Natural killer cell (primary cell): Measurements from ENCODE around the gene PPP4C. TPM values are rescaled to one million over a fixed set of nuclear protein-coding genes. Genes with fewer than 3 reads are reported as not detected.

Source experiments
- ATAC-seq, 3 donors: fragments of 150-1000 bp in 2 of 3; fragments of 200-7000 bp in 1 of 3; cut with Tn5 transposase; 1 replicate in 1 of 3; 2 replicates in 2 of 3; pipeline ENCODE4 v1.10.0; 2021; ENCODE audit warnings: mild to moderate bottlenecking in 2 of 3, moderate library complexity in 2 of 3
- DNase-seq, 2 donors: peaks; one replicate each; pipeline versions ENCODE4 v3.0.0 to v3.0.0-alpha.2; 2013 to 2021; ENCODE audit warnings: mixed read lengths in 1 of 2
- H3K27ac ChIP-seq: one replicate; pipeline ENCODE4 v1.5.1; 2013; ENCODE audit warnings: mild to moderate bottlenecking, low read length
- H3K27me3 ChIP-seq: one replicate; pipeline ENCODE4 v1.6.1; 2013; ENCODE audit warnings: low read length; ENCODE audit not compliant: control insufficient read depth, insufficient read depth
- H3K36me3 ChIP-seq: one replicate; pipeline ENCODE4 v1.6.1; 2013; ENCODE audit warnings: low read length; ENCODE audit not compliant: control insufficient read depth, insufficient read depth
- H3K4me1 ChIP-seq: one replicate; pipeline ENCODE4 v1.6.1; 2013; ENCODE audit warnings: low read length; ENCODE audit not compliant: control insufficient read depth, insufficient read depth
- H3K4me3 ChIP-seq: one replicate; pipeline ENCODE4 v1.5.1; 2013; ENCODE audit warnings: low read length
- H3K9me3 ChIP-seq: one replicate; pipeline ENCODE4 v1.6.1; 2013; ENCODE audit warnings: low read length; ENCODE audit not compliant: control insufficient read depth, insufficient read depth
- H3K27ac Mint-ChIP-seq, 2 donors: one replicate each; pipeline ENCODE4 v1.8.0; 2022; ENCODE audit warnings: mild to moderate bottlenecking in 2 of 2, mixed read lengths in 2 of 2, moderate library complexity in 1 of 2
- H3K27me3 Mint-ChIP-seq, 2 donors: one replicate each; pipeline ENCODE4 v1.8.0; 2022; ENCODE audit warnings: low read depth in 2 of 2, mixed read lengths in 2 of 2
- H3K36me3 Mint-ChIP-seq: one replicate; pipeline ENCODE4 v1.8.0; 2022; ENCODE audit warnings: mixed read lengths
- H3K4me1 Mint-ChIP-seq, 2 donors: one replicate each; pipeline ENCODE4 v1.8.0; 2022; ENCODE audit warnings: mixed read lengths in 2 of 2
- H3K4me3 Mint-ChIP-seq: one replicate; pipeline ENCODE4 v1.8.0; 2022; ENCODE audit warnings: mild to moderate bottlenecking, moderate library complexity, mixed read lengths
- H3K9me3 Mint-ChIP-seq, 2 donors: one replicate each; pipeline ENCODE4 v1.8.0; 2022; ENCODE audit warnings: mixed read lengths in 2 of 2
- WGBS: methylation state at CpG from one replicate; pipeline ENCODE4 v1.1.7; 2013; ENCODE audit warnings: missing lambda C conversion rate; ENCODE audit not compliant: insufficient coverage; 5-methylcytosine and 5-hydroxymethylcytosine counted together
- intact Hi-C: fragments of 100-400 bp; cut with micrococcal nuclease; formaldehyde crosslinking; loops from one replicate; pipeline ENCODE4 v1.14.2; 2022
- total RNA-seq, 4 donors: library from RNA; stranded (reverse); fragments of 120-200 nt in 1 of 4; gene quantifications; one replicate each; pipeline versions ENCODE4 v1.2.3 to v1.2.4, GENCODE V29; 2013 to 2022
- TF ChIP-seq, protein P1 (sequence below): fragments of 200-600 bp; IDR thresholded peaks from one replicate; pipeline ENCODE4 v1.8.0; 2022; ENCODE audit warnings: antibody characterized with exemption

PPP4C gene
- total RNA-seq, 3 donors from 2014 or later (not counting 1 experiment from before 2014, with no cell fraction given): 119 to 132 (median 130) TPM

DNA sequence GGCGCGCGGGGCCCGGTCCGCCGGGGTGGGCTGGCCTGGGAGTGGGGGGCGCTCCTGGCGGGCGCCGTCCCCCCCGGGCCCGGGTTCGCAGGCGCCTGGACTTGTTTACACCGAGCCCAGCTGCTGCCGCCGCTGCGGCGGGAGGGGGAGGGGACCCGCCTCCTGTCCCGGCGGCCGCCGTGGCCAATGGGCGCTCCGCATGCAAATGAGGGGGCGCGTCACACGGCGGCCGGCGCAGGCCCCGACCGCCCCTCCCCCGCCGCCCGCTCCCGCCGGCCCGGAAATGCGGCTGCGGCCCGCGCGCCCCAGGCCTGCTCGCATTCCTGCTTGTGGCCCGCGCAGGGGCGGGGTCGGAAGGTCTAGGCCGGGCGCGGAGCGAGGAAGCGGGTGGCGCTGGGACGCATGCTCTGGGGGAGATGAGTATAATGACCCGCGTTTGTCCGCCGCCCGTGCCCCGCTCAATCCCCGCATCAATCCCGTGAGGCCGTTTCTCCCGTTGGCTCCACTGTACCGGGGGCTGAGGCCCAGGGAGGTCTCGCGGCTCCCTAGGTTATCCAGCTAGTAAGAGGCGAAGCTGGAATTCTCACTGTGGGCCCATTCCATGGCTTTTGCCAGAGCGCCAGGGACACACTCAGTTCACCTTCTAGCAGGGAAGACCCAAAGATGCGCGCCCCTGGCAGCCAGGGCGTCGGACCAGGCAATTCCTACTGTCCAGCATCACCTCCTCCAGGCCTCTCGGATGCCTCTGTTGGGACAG, 20.5 kb downstream of the PPP4C start, which contains the start of gene YPEL3:
Gene YPEL3 (minus strand): TSS at position 109 of the 757 bp plus-strand sequence. CDS start 731 bp downstream, outside the sequence.
- no peaks in the 10 kb centered on the region for H3K27me3 Mint-ChIP-seq
- H3K27ac Mint-ChIP-seq: peak within 1 kb of the TSS; percentile 91 to 94
- peaks cover 12% of the 10 kb centered on the region for H3K36me3 ChIP-seq
- DNase-seq (peak; percentile 91 to 94), ATAC-seq (peak; percentile 67 to 85 (median 73))
- H3K27ac ChIP-seq: peak within 1 kb of the TSS; percentile 86
- WGBS: 10% methylated on average over 77 of the region's 77 CpGs
- peak within 1 kb of the TSS; percentile 69 for H3K4me3 ChIP-seq
- peaks cover 28 to 43% of the 10 kb centered on the region in 2 donors for H3K4me1 Mint-ChIP-seq
- H3K9me3 ChIP-seq: peaks cover 23% of the 10 kb centered on the region
- H3K36me3 Mint-ChIP-seq: peaks cover 7% of the 10 kb centered on the region
- peaks cover 49% of the 10 kb centered on the region for H3K4me1 ChIP-seq
- TF ChIP-seq, protein P1, sequence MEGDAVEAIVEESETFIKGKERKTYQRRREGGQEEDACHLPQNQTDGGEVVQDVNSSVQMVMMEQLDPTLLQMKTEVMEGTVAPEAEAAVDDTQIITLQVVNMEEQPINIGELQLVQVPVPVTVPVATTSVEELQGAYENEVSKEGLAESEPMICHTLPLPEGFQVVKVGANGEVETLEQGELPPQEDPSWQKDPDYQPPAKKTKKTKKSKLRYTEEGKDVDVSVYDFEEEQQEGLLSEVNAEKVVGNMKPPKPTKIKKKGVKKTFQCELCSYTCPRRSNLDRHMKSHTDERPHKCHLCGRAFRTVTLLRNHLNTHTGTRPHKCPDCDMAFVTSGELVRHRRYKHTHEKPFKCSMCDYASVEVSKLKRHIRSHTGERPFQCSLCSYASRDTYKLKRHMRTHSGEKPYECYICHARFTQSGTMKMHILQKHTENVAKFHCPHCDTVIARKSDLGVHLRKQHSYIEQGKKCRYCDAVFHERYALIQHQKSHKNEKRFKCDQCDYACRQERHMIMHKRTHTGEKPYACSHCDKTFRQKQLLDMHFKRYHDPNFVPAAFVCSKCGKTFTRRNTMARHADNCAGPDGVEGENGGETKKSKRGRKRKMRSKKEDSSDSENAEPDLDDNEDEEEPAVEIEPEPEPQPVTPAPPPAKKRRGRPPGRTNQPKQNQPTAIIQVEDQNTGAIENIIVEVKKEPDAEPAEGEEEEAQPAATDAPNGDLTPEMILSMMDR: no peak
- H3K9me3 Mint-ChIP-seq: peaks cover 4 to 8% of the 10 kb centered on the region in 2 donors
- peak within 1 kb of the TSS; percentile 91 for H3K4me3 Mint-ChIP-seq
- no peaks in the 10 kb centered on the region for H3K27me3 ChIP-seq
- intact Hi-C loops: loop anchor here (2.0 kb wide), 1 partner anchor 27 kb away; the partner anchor contains the start of gene MAPK3

DNA sequence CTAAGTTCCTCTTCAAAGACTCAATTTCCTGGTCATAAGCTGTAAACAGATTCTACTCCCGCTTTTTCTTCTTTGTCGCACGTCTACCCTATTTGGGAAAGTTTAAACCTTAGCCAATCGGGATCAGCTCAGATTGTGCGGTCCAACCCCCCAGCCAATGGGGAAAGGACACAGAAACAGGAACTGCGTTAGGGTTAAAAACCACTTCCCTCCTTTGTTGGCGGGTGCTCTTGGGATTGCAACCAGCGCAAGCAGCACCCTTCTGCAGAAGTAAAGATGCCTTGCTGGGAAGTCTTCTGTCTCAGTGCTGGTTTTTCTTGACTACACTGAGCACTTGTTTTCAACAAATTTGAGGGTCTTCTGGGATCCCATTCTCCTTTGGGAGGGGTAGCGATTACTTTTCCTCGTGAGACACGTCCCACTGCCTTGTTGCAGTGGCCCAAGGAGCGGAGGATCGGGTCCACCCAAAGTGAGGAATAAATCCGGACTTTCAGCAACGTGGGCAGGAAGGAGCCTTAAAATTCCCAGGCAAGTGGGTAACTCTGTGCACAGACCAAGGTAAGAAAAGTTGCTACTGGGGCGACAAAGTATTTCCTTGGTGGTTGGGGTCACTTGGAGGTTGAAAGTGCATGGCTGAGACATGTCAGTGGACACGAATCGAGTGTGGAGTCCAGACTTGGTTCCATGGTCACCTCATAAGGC, 21.2 kb downstream of the PPP4C start:
- peaks cover 42% of the 10 kb centered on the region for H3K4me1 ChIP-seq
- H3K4me3 Mint-ChIP-seq: peak overlapping the region; percentile 75
- peaks cover 4 to 8% of the 10 kb centered on the region in 2 donors for H3K9me3 Mint-ChIP-seq
- peak overlapping the region; percentile 86 for H3K27ac ChIP-seq
- H3K9me3 ChIP-seq: peaks cover 23% of the 10 kb centered on the region
- WGBS: 92% methylated on average over 18 of the region's 18 CpGs
- H3K36me3 ChIP-seq: peaks cover 12% of the 10 kb centered on the region
- no peak for ATAC-seq
- H3K4me1 Mint-ChIP-seq: peaks cover 22 to 37% of the 10 kb centered on the region in 2 donors
- DNase-seq: peak in 1 of 2 donors; percentile 52
- peak overlapping the region; percentile 87 to 89 for H3K27ac Mint-ChIP-seq
- no peak overlapping the region for H3K4me3 ChIP-seq
- H3K36me3 Mint-ChIP-seq: peaks cover 7% of the 10 kb centered on the region
- intact Hi-C loops: loop anchor here (2.0 kb wide), 1 partner anchor 26 kb away; the partner anchor contains the start of gene MAPK3
- TF ChIP-seq, protein P1: no peak
- no peaks in the 10 kb centered on the region for H3K27me3 Mint-ChIP-seq
- H3K27me3 ChIP-seq: no peaks in the 10 kb centered on the region

DNA sequence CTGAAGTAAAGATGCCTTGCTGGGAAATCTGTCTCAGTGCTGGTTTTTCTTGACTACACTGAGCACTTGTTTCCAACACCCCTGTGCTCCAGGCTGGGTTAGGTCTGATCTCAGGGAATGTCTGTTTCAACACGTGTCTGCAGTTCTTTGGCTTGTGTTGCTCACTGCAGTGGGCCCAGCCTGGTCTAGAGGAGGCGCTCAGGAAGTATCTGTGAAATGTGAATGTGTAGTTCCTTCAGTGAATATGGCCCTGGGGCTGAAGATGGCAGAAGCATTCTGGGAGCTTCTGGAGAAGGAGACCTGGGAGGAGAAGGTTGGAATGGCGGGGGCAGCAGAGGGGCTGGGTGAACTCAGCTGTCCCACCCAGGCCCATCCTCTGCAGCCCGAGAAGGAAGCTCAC, 28.3 kb downstream of the PPP4C start:
- H3K4me1 ChIP-seq: no peaks in the 10 kb centered on the region
- DNase-seq (no peak), ATAC-seq (no peak)
- H3K4me3 ChIP-seq: no peak overlapping the region
- Mint-ChIP-seq H3K27ac (no peak overlapping the region), H3K36me3 (peaks cover 7% of the 10 kb centered on the region), H3K27me3 (no peaks in the 10 kb centered on the region), H3K9me3 (no peaks in the 10 kb centered on the region), H3K4me3 (no peak overlapping the region), H3K4me1 (no peaks in the 10 kb centered on the region)
- TF ChIP-seq, protein P1: no peak
- 91% methylated on average over 4 of the region's 4 CpGs for WGBS
- H3K36me3 ChIP-seq: peaks cover 10% of the 10 kb centered on the region
- no peak overlapping the region for H3K27ac ChIP-seq
- intact Hi-C loops: no loop called here
- no peaks in the 10 kb centered on the region for H3K27me3 ChIP-seq
- no peaks in the 10 kb centered on the region for H3K9me3 ChIP-seq
